Measurements from ENCODE around the gene SLC44A3.

SLC44A3 gene

GRCh38 chr1:94909486-94909885, 89.3 kb downstream of the SLC44A3 start:
- no peak for DNase-seq (ENCODE audit: low spot score)

GRCh38 chr1:94912263-94913184, 92.4 kb downstream of the SLC44A3 start:
- no peak for DNase-seq (ENCODE audit: low spot score)

DNA sequence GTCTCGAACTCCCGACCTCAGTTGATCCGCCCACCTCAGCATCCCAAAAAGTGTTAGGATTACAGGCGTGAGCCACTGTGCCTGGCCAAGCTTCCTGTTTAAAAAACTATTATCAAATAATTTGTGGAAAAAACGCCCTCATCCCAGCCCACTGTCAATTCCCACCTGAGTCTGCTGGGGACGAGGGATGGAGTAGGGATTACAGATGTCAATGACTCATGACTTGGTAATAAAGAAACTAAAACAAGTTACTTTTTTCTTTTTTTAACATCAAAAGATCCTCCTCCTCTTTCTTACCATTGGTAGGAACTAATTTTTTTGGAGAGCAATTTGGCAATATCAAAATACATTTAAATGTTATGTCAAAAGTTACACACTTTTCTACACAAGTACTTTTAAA, 97.1 kb downstream of the SLC44A3 start:
- no peak for DNase-seq (ENCODE audit: low spot score)

DNA sequence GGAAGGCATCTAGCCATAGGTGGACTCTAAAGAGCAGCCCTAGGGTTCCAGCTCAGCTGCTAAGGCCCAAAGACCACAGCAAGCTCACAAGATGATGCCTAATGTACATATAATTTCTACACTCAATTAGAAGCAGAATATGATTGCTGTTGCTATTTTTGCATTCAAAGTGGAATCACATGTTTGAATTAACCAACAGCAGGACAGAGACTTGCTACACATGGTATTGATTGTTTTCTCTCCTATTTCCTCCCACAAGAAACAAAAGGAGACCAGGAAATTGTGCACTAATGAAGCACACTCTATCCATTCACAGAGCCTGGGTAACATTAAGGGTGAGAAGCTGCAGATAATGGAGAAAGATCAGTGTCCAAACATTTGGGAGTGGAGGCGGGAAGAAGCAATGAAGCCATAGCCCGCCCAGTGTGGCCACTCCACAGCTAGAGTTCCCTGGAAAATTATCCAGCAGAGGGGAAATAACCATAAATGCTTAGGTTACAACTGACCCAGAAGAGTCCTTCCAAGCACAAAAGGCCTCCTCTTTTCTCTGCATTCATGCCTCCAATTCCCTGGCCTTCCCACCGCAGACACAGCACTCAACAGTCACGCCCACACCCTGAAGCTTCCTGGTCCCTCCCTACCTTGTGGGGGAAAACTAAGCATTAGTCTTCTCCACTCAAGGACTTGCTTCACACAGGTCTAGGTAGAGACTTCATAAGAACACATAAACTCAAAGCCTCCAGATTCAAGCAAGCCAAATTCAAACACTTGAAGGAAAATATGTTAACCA, 99.3 kb downstream of the SLC44A3 start:
- DNase-seq (ENCODE audit: low spot score), result no peak

GRCh38 chr1:94920061-94920460, 99.9 kb downstream of the SLC44A3 start:
- DNase-seq (ENCODE audit: low spot score), result no peak

DNA sequence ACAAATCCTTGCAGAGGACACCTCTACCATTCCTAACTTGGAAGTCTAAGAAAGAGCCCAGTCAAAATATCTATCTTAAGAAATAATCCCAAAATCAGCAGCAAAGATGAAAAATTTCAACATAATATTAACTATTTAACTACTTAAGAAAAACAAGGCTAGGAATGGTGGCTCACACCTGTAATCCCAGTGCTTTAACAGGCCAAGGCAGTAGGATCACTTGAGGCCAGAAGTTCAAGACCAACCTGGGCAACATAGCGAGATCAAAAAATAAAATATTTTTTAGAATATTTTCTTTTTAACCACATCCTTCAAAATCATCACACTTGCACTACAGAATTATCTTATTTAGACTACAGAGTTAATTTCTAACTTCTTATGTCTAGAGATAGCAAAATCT, 101.8 kb downstream of the SLC44A3 start:
- DNase-seq (ENCODE audit: low spot score), result no peak

DNA sequence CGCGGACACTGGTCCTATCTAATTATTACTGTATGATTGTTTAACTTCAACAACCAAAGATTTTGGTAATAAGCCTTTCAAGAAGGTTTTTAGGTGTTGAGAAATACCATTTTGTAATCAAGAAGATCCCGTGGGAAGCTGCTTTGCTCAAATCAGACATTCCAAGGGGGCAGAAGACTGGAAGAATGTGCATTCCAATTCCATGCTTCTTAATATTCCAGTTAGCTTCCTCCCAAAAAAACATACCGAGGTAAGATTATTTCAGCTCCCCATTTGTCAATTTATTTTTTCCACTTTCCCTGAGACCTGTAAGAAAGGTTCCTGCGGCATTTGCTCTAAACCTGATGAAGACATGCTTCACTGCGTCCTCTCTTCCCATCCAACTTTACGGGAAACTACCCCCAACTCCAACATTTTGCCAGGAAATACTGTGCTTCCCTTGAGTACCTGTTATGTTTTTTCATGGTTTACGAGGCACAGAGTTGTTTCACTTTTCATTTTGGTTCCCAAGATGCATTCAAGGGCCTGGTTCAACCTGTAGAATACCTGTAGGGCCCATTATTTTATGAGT, 102.7 kb downstream of the SLC44A3 start:
- no peak for DNase-seq (ENCODE audit: low spot score)

DNA sequence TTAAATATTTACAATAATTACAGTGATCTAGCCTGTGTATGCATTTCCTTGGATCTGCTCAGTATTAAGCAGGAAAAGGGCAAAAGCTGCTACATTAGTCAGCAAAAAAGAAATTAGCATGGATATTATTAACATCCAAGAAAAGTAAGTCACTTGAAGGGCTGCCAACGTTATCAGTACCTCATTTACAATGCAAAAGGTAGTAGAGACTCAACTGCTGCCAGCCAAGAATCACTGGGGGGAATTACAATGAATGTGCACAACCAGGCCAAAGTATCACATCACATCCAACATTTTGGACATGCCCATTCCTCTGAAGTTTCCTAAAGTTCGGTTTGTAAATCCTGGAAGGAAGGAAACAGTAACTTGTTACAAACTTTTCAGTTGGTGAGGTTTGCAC, 104.8 kb downstream of the SLC44A3 start:
- DNase-seq (ENCODE audit: low spot score), result no peak

DNA sequence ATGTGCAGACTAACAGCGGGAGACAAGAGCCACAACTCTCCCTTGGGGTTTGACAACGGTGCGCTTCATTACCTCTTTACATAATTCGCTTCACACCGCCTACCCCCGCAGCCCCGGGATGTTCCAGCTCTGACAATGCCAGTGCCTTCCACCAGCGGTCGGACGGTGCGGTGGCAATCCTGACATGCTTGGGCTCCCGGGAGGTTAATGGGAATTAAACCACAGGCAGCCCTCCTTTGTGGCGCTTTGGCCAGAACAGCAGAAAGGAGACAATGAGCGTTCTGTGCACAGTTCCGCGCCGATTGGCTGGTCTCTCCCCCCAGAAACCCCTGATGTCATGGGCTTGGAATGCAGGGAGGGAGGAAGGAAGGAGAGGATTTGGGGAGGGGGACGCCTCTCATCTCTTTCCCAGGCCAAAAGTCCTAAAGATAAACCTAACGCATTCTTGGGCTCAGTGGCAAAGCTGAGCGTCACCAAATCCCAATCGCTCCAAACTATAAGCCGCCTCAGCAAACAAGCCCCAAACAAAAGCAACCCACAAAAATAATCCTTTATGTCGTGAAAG, 105.5 kb downstream of the SLC44A3 start:
- peak; percentile 31 for DNase-seq (ENCODE audit: low spot score)

DNA sequence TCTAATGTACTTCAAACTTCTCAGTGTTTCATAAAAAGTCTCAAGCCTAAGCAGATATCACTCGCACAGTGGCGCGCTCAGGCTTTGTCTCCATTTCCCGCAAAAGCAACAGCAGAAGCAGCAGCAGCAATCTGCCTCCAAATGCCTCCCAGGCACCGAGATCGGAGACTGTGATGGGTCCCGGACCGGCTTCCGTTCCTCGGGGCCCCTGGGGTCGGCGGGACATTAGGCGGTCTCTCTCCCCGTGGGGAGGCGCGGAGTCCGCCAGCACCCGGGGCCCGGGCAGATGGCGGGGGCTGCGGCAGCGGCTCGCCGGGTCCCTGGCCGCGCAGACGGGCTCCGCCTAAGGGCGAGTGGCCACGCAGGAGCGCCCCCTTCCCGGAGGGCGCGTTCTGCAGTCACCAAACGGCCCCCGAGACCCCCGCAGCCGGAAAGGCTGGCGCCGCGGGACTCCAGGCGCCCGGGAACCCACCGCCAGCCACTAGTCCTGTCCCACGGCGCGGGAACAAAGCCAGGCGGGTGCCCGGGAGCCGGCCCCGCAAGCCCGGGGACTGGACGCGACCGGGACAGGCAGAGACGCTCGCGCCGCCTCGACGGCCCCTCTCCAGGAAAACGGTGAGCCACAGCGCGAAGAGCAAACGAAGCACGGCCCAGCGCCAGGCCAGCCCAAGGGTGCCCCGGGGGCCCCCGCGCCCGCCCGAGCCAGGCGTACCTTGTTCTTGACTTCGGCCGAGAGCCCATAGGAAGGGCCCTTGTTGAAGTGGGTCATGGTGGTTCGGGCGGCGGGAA, 106.2 kb downstream of the SLC44A3 start:
- no peak for DNase-seq (ENCODE audit: low spot score)

GRCh38 chr1:94926915-94927404, 106.8 kb downstream of the SLC44A3 start, which contains the start of gene CNN3:
Gene CNN3, minus strand, starts transcription at chr1:94927110. Its CDS starts 216 bp downstream, at chr1:94926894.
- no peak for DNase-seq (ENCODE audit: low spot score)

DNA sequence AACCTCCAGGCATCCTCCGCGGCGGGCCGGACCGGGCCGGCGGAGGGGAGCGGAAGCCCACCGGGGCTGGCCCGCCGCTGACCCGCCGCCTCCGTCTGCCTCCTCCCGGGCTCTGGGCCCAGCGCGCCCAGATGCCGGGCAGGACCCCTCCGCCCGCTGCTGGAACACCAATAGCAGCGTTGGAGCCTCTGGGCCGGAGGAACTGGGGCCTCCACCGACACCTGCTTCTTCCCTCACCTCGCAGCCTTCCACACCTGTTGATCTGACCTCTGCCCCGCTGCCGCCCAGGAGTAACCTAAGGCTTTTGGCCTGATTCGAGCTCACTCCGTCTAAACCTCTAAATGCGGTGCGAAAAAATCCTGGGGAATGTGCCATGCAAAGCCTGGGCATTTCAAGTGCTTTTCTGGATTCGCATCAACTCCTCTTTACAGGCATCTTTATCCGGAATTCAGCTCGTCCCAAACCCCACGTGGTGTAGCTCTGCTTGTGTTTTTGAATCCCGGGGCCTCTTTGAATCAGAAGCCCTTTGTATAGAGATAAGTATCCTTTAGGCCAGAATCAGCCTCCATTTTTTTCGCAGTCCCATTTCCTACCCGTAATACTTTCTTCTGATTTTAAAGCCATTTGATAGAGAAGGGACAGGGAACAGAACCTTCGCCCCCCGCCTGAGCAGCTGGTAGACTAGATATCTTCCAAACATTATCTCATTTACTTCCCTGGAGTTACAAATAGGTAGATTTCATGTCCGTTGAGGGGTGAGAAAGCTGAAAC, 107.4 kb downstream of the SLC44A3 start:
- no peak for DNase-seq (ENCODE audit: low spot score)

GRCh38 chr1:94928293-94928939, 108.3 kb downstream of the SLC44A3 start:
- no peak for DNase-seq (ENCODE audit: low spot score)

- DNase-seq (ENCODE audit: low spot score), result no peak
These were observed 109.4 kb downstream of the SLC44A3 start for GRCh38 chr1:94929351-94930217.

DNA sequence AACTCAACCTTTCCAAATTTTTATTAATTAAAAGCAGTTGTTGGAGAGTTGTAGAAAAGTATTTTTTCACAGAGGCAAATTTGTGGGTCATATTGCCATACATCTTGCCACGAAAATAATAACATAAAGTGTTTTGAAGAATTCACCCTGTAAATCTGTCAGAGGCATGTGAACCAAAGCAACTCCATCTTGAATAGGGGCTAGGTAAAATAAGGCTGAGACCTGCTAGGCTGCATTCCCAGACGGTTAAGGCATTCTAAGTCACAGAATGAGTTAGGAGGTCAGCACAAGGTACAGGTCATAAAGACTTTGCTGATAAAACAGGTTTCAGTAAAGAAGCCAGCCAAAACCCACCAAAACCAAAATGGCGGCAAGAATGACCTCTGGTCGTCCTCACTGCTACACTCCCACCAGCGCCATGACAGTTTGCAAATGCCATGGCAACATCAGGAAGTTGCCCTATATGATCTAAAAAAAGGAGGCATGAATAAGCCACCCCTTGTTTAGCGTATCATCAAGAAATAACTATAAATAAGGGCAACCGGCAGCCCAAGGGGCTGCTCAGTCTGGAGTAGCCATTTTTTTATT, 111.2 kb downstream of the SLC44A3 start:
- DNase-seq (ENCODE audit: low spot score), result no peak

DNA sequence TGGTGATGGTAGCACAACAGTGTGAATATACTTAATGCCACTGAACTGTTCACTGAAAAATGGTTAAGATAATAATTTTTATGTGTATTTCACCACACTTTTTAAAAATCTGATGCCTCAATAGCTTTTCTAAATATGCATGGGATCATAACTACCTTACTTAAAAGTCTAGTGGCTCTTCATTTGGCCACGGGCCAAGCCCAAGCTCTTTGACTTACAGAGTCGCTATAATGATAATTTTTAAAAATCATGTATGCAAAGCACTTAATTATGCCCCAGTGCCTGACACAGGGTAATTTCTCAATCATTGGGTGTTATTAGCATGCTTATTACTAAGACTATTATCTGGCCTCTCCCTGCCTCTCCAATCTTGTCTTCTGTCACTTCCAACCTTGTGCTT, 114.4 kb downstream of the SLC44A3 start:
- DNase-seq (ENCODE audit: low spot score), result no peak

- no peak for DNase-seq (ENCODE audit: low spot score)
These were observed 114.9 kb downstream of the SLC44A3 start for GRCh38 chr1:94935034-94935433.

GRCh38 chr1:94935476-94935875, 115.3 kb downstream of the SLC44A3 start:
- DNase-seq (ENCODE audit: low spot score), result no peak

All from NAMALWA (cell line).